ENCODE data around the gene GNL3.
A peak's percentile ranks its signal among the peaks of the same experiment; 100 is the strongest.
"Not testable (repeated sequence)": the region's sequence is repeated elsewhere in the genome, so short reads cannot be mapped to it uniquely, and the experiment has no call there.

Gene GNL3

DNA sequence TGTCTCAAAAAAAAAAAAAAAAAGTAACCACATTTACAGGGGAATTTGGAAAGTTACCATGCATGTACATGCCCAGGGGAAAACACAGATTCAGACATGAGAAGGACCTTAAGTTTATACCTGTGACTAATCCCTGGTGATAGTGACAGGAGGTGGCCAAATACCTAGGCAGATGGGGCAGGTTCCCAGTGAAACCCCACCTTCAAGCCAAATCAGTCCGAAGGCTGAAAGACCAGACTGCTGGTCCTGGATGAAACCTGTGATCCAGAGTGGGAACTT, 35.8 kb downstream of the GNL3 start:
- no peak for DNase-seq

DNA sequence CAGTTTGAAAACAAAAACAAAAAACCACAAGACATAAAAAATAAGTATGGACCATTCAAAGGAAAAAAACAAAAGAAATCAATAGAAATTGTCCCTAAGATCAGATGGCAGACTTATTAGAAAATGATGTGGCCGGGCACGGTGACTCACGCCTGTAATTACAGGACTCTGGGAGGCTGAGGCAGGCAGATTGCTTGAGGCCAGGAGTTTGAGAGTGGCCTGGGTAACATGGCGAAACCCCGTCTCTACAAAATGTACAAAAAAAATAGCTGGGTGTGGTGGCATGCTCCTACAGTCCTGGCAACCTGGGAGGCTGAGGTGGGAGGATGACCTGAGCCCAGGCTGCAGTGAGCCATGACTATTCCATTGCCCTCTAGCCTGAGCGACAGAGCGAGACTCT, 36.7 kb downstream of the GNL3 start:
- DNase-seq = no peak

DNA sequence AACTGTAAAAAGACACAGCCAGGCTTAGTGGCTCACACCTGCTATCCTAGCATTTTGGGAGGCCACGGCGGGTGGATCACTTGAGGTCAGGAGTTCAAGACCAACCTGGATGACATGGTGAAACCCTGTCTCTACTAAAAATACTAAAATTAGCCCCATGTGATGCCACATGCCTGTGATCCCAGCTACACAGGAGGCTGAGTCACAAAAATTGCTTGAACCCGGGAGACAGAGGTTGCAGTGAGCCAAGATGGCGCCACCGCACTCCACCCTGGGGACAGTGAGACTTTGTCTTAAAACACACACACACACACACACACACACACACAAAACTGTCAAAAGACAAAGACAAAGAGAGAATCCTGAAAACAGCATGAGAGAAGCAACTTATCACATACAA, 38.1 kb downstream of the GNL3 start:
- no peak for DNase-seq

DNA sequence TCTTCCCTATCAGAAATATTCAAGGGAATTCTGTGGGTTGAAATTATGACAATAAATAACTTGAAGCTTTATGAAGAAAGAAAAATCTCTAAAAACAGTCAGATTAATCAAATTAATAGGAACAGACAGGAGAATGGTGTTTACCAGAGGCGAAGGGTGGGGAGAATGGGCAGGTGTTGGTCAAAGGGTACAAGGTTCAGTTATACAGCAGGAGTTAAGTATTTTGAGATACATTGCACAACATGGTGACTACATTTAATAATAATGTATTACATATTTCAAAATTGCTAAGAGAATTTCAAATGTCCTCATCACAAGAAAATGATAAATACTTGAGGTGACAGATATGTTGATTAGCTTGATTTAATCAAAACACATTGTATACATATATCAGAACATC, 38.7 kb downstream of the GNL3 start:
- DNase-seq = no peak

DNA sequence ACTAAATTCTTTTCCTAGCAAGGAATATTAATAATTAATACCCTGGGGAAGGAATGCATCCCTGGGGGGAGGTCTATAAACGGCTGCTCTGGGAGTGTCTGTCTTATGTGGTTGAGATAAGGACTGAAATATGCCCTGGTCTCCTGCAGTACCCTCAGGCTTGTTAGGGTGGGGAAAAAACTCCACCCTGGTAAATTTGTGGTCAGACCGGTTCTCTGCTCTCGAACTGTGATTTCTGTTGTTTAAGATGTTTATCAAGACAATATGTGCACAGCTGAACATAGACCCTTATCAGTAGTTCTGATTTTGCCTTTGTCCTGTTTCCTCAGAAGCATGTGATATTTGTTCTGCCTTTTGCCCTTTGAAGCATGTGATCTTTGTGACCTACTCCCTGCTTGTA, 42.9 kb downstream of the GNL3 start:
- DNase-seq = not testable (repeated sequence)

DNA sequence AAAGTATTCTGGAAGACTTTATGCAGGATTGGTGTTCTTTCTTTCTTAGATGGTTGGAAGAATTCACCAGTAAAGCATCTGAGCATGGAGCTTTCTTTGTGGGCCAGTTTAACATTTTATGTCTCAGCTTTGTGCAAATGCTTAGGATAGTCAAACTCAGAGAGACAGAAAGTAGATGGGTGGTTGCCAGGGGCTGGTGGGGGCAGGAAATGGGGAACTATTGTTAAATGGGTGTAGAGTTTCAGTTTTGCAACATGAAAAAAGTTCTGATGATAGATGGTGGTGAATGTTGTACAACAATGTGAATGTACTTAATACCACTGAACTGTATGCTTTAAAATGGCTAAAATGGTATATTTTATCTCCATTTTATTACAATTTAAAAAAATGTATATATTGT, 44.8 kb downstream of the GNL3 start:
- no peak for DNase-seq

GRCh38 chr3:52731590-52731989, 45.8 kb downstream of the GNL3 start:
- DNase-seq = no peak

GRCh38 chr3:52733256-52733891, 47.5 kb downstream of the GNL3 start:
- DNase-seq = no peak

DNA sequence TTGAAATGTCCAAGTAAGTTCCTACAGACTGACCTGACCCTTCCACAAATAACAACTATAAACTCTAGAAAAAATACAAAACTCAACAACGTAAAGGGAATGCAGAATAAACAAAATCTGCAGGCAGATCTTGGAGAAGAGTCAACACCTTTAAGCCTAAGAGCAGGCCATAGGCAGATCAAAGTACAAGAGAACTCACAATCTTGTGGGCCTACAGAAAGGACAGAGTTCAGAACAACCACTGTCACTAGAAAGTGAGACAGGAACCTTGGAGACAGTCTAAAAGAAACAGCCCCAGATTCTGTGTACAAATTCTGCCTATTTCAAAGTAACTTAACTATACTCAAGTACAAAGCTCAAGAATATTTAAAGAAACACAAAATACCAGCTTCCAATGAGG, 53.9 kb downstream of the GNL3 start:
- DNase-seq = no peak

GRCh38 chr3:52742418-52743041, 56.7 kb downstream of the GNL3 start:
- DNase-seq = peak in 1 of 2 experiments; percentile 2

- DNase-seq = no peak
Observed at GRCh38 chr3:52743152-52743551, 57.3 kb downstream of the GNL3 start.

- DNase-seq = no peak
Observed at GRCh38 chr3:52743721-52744120, 57.9 kb downstream of the GNL3 start.

Measured in SHP77 (cell line).